Dermis blood vessel endothelial cell (primary cell): Measurements from ENCODE around the gene ZSCAN12. TPM values are rescaled to one million over a fixed set of nuclear protein-coding genes. Genes with fewer than 3 reads are reported as not detected.
A peak's percentile ranks its signal among the peaks of the same experiment; 100 is the strongest.
"Not testable (repeated sequence)": the region's sequence is repeated elsewhere in the genome, so short reads cannot be mapped to it uniquely, and the experiment has no call there.

ENCODE experiments used
- DNase-seq: peaks from one replicate; pipeline ENCODE4 v3.0.0; 2010
- total RNA-seq: library from RNA; depleted of rRNA; stranded (reverse); fragments of >200 nt; gene quantifications from 2 replicates; pipeline ENCODE4 v1.2.3, GENCODE V29; 2014

The ZSCAN12 gene
- total RNA-seq = 5.1 and 5.6 TPM in 2 replicates

DNA sequence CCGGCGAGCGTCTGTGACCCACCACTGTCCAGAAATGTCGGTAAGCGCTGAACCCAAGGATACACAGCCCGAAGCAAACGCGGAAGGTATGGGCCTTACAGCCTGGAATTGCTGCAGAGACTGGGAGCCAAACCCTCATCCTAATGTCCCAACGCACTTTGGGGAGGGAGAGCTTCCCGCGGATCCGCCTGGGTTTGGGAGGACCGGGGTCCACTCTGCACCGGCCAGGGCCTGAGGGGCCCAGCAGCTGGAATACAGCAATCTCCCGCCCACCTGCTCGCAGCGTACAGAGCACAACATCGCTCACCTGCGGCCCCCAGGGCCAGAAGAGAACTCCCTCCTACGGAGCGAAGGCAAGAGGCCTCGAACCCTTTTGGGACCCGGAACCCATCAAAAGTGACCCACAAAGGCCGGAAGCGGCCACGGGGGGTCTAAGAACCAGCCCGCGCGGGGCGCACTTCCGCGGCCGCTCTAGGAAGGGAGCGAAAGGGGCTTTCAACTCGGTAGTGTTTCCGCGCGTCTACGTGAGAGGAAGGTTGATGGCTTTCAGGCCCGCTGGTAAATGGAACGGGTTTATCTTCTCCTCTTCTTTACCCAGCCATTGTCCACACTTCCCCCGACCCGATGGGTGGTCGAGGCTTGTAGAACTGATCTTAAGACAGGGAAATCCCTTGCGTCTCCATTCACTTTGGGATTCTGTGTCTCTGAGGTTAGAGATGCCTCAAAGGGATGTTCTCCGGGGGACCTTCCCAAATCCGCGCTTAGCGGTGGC is at the start of gene ZSCAN12:
Gene ZSCAN12 (minus strand): TSS at position 398 of the 772 bp plus-strand sequence. CDS start 1,342 bp downstream, outside the sequence.
- peak; percentile 86 for DNase-seq

- DNase-seq = no peak
Observed at GRCh38 chr6:28449056-28449455, 49.5 kb upstream of the ZSCAN12 start.

DNA sequence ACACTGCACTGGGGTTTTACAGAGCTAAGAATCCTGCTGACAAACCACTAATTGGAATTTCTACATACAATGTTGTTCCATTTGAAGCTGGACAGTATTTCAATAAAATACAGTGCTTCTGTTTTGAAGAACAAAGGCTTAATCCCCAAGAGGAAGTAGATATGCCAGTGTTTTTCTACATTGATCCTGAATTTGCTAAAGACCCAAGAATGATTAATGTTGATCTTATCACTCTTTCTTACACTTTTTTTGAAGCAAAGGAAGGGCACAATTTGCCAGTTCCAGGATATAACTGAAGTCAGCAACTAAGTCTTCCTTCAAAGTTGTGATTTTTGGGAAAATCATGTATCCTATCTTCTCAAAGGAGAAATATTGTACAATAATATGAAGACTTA is 48.0 kb upstream of the ZSCAN12 start:
- DNase-seq = not testable (repeated sequence)

GRCh38 chr6:28446818-28447511 is 47.4 kb upstream of the ZSCAN12 start:
- no peak for DNase-seq

- DNase-seq = not testable (repeated sequence)
Observed at GRCh38 chr6:28444759-28445158, 45.2 kb upstream of the ZSCAN12 start.

DNA sequence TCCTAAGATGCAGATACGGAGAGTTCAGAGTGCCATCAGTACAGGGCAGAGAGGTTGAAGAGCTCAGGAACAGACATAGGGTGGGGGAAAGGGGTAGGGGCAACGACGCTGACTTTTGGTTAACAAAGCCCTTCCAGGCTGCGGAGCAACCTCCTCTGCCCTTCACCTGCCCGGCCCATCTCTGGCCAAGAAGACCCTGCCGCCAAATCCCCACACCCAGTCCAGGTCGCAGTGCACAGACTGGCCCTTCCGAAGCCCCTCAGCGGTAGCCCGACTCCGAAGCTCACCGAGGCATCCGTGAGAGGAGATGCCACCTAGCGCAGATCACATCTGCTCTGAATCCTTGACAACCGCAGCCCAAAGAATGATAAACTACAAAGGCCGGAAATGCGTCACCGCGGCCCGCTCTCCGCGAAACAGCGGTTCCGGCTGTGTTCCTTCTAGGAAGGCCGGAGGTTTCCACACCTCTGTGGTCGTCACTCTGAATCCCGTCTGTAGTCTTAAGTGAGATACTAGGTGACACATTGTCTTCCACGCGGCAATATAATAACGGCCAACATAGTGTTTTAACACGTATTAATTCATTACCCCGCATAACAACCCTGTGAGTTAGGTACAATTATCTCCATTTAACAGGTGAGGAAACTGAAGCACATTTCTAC is 43.7 kb upstream of the ZSCAN12 start, which contains the start of gene ZSCAN23:
Gene ZSCAN23 (minus strand): TSS at position 380 of the 662 bp plus-strand sequence. CDS start 7,225 bp downstream, outside the sequence.
- peak; percentile 85 for DNase-seq

GRCh38 chr6:28442586-28442985 is 43.0 kb upstream of the ZSCAN12 start:
- no peak for DNase-seq

GRCh38 chr6:28436404-28436803 is 36.9 kb upstream of the ZSCAN12 start:
- DNase-seq = no peak

DNA sequence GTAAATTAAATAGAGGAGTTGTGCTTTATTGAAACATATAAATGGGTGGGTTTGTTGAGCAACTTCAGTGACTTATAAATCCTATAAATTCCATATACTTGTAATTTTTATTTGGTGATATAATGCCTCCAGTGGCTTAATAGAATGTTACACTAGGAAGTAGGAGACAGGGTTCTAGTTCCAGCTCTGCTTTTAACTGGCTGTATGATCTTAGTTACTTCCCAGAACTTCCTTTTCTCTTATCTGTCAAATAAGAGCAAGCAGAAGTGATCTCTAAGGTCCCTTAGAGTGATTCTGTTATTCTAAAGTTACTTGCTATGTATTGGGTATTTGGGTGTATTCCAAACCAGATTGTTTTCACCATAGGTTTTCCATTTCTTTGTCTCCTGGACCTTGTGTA is 33.6 kb upstream of the ZSCAN12 start:
- no peak for DNase-seq

GRCh38 chr6:28429781-28430180 is 30.2 kb upstream of the ZSCAN12 start:
- no peak for DNase-seq

DNA sequence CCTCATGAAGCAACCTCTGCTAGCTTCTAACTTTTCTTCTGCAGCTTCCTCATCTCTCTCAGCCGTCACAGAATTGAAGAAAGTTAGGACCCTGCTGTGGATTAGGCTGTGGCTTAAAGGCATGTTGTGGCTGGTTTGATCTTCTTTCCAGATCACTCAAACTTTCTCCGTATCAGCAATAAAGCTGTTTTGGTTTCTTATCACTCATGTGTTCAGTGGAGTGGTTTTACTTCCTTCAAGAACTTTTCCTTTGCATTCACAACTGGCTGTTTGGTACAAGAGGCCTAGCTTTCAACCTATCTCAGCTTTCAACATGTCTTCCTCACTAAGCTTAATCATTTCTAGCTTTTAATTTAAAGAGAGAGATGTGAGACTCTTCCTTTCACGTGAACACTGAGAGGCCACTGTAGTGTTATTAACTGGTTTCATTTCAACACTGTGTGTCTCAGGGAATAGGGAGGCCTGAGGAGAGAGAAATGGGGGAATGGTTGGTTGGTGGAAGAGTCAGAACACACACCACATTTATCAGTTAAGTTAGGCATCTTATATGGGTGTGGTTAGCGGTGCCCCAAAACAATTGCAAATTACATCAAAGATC is 26.5 kb upstream of the ZSCAN12 start:
- no peak for DNase-seq

- no peak for DNase-seq
Observed at GRCh38 chr6:28424163-28424562, 24.6 kb upstream of the ZSCAN12 start.

DNA sequence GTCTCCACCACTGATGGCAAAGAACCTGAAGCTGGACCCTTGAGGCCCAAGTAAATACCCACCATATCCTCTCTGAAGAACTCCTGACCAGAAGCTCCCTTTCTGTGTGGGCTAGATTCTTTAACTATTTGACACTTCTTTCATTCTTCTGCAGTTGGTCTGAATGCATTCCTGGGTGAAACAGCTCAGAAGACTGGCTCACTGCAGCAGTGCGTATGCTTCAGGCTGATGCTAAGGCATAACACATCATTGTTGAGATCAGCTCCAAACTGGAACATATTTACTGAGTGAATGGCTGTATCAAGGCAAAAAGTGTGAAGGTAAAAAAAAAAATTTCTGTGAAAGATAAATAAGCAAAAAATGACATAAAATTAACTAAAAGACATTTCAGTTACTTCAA is 24.0 kb upstream of the ZSCAN12 start:
- DNase-seq = no peak

GRCh38 chr6:28413681-28414080 is 14.1 kb upstream of the ZSCAN12 start:
- no peak for DNase-seq

GRCh38 chr6:28410767-28411166 is 11.2 kb upstream of the ZSCAN12 start:
- DNase-seq = no peak

GRCh38 chr6:28408076-28408802 is 8.7 kb upstream of the ZSCAN12 start:
- no peak for DNase-seq

DNA sequence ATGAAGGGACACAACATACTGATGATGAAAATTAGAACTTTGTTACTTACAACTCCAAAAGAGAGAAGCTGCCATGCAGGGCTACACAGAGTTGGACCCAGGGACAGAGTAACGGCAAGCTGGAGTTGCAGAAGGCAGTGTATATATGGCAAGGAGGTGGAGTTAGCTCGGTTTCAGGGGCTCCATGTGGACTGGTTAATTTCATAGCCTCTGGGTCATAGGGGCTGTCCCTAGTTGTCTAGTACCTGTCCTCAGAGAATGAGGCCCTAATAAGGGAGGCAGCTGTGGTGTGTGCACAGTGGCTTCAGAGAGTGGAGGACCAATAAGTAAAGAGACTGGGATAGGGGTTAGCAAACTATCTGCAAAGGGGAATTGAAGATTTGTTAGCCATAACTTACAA is 7.9 kb upstream of the ZSCAN12 start:
- DNase-seq = no peak

DNA sequence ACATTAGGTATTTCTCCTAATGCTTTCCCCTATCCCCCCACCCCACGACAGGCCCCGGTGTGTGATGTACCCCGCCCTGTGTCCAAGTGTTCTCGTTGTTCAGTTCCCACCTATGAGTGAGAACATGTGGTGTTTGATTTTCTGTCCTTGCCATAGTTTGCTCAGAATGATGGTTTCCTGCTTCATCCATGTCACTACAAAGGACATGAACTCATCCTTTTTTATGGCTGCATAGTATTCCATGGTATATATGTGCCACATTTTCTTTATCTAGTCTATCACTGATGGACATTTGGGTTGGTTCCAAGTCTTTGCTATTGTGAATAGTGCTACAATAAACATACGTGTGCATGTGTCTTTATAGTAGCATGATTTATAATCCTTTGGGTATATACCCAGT is 4.4 kb upstream of the ZSCAN12 start:
- DNase-seq = not testable (repeated sequence)

DNA sequence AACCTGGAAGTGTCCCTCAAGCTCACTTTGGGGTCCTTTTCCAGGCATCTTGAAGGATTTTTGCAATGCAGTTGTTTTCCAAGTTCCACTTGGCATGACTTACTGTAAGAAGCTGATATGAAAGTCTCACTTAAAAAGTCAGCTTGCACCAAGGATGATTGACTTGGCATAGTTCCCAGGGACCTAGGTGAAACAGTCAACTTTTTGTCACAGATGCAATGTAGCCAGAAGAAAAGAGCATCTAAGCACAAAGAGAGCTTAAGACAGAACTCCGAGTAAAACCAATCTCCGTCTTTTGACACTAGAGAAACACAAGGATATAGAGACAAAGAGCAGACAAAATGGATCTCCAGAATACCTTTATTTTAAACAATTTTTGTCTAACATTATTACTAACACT is 2.6 kb upstream of the ZSCAN12 start:
- DNase-seq = no peak

DNA sequence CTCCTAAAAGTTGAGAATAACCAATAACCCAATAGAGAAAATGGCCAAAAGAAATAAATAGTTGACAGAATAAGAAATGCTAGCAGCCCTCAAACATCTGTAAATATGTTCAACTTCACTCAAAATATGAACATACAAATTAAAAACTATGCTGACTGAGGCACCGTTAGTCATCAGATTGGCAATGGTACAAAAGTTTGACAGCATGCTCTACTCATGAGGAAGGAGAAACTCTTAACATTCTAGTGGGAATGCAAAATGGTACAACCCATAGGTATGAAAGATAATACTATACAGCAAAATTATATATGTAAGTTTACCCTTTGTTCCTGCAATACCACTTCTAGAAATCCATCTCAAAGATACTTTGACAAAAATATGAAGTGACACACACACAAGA is 1.6 kb upstream of the ZSCAN12 start:
- no peak for DNase-seq

DNA sequence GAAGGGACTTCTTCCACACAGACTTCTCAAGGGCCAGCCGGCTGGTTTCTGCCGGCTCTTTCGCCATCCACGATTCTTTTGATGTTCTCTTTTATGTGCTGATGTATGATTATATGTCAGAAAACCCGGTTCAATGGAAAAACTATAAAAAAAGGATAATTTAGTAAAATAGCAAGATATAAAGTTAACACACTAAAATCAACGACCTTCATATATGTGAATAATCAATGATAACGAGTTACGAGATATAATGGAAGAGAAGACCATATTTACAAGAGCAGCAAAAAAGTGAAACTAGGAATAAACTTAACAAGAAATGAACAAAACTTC is 540 bp upstream of the ZSCAN12 start:
- DNase-seq = no peak

GRCh38 chr6:28395918-28396317 is 3.6 kb downstream of the ZSCAN12 start:
- no peak for DNase-seq
